Kidney capillary endothelial cell (primary cell): ENCODE measurements around the gene CRACR2B.
A peak's percentile ranks its signal among the peaks of the same experiment; 100 is the strongest.

Experiments used
- DNase-seq: peaks from one replicate; pipeline ENCODE4 v3.0.0-alpha.2; 2018; ENCODE audit warnings: low spot score

Gene CRACR2B

DNA sequence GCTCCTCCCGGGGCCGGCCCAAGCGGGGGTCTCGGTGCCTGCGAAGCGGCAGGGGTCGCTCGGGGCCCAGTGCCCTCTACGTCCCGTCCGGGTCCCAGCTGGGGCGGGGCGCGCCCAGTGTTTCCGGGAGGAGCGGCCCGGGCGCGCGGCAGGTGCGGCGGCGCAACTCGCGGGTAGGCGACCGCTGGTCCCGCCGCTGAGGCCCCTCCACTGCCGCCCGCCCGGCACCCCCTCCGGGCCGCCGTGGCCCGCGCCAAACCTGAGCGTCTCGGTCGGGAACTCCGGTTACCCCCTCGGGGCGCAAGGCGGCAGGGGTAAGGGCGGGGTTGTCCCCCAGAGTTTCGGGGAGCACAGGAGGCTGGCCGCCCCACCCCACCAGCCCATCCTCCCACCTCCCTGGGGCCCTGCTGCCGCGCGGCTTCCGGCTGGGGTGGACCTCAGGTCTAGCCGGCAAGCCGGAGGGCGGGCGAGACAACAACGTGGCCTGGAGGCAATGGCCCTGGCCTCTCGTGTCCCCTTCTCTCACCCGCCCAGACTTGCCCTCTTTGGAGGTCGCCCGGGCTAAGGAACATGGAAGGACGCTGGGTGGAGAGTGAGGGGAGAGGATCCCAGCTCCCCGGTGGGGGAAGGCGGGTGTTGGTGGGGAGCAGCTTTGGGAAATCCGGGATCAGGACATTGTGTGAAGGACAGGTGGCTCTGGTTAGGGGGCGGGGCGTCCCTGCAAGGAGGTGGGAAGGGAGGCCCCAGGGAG lies 398 bp upstream of the CRACR2B start:
- no peak for DNase-seq

DNA sequence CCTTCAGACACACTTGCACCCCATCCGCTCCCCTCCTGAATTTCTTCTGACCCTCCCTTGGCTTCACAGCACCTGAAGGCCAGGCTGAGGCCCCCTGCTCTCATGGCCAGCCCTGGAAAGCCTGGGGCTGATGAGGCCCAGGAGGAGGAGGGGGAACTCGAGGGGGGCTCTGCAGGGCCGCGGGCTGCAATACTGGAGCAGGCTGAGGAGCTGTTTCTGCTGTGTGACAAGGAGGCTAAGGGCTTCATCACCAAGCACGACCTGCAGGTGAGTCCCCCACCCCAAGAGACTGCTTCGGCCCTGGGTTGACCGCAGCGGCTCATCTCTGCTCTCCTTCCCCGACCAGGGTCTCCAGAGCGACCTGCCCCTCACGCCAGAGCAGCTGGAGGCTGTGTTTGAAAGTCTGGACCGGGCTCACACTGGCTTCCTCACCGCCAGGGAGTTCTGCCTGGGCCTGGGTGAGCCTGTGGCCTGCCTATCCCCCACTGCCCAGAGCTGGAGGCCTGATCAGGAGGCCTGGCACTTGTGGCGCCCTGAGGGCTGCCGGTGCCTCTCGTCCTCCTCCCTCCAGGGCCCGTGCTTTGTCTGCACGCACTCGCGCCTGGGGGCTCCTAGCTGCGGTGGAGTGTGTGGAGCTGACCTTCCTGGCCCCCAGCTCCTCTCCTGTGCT lies 922 bp downstream of the CRACR2B start:
- no peak for DNase-seq

DNA sequence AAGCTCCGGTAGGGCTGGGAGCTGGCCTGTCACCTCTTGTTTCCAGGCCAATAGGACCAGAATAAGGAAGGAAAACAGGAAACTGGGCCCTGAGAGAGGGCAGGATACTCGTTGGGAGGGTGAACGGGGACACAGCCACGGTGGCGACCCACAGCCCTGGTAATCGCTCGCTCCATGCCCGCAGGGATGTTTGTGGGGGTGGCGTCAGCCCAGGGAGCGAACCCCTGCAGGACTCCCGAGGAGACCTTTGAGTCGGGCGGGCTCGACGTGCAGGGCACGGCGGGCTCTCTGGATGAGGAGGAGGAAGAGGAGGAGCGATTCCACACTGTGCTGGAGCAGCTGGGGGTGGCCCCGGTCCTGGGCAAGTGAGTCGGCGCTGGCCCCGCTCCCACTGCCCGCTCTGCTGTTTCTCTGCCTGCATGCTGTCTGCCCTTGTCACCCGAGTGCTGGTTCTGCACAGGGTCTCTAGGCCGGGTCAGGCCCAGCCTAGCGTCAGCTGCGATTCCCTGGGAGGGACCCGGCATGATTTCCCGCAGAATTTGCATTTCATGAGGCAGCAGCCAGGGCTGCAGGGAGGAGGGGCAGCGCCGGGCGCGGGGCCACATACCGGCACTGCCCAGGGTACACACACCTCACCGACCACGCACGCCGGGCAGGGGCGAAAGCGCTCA lies 1.6 kb downstream of the CRACR2B start:
- DNase-seq: no peak

DNA sequence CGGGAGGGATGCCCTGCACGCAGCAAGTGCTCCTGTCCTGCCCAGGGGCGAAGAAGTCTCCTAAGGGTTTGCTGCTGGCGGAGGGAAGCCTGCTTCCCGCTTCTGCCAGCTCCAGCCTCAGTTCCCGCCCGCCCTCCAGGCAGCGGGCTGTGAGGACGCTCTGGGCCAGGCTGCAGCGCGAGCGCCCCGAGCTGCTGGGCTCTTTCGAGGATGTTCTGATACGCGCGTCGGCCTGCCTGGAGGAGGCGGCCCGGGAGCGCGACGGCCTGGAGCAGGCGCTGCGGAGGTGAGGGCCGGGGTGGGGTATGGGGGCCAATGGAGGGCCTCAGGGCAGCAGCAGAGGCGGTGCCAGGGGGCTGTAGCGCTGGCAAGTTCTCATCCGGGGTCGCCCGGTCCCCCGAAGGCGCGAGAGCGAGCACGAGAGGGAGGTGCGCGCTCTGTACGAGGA lies 2.2 kb downstream of the CRACR2B start:
- DNase-seq: no peak

DNA sequence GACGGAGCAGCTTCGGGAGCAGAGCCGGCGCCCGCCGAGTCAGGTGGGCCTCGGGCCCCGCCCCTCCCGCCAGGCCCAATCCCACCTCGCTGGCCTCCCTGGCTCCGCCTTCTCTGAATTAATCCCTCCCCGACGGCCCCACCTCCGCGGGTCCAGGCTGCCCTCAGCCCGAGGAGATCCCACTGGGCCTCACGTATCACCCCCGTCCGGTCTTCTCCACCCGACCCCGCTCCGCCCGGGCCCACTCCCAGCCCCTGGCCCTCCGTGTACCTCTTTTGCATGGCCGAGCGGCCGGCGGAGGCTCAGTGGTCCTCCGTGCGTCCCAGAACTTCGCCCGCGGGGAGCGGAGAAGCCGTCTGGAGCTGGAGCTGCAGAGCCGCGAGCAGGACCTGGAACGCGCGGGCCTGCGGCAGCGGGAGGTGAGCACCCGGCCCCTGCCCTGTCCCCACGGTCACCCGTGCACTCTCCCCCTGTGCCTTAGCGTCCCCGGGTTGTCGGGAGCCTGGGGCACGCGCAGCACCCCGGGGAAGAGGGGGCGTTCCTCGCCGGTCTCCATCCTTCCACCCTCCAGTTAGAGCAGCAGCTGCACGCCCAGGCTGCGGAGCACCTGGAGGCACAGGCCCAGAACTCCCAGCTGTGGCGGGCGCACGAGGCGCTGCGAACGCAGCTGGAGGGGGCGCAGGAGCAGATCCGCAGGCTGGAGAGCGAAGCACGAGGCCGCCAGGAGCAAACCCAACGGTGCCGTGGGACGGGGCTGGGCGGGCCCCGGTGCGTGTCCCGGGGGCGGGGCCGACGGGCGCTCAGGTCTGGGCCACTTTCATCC lies 2.8 kb downstream of the CRACR2B start:
- DNase-seq: no peak

DNA sequence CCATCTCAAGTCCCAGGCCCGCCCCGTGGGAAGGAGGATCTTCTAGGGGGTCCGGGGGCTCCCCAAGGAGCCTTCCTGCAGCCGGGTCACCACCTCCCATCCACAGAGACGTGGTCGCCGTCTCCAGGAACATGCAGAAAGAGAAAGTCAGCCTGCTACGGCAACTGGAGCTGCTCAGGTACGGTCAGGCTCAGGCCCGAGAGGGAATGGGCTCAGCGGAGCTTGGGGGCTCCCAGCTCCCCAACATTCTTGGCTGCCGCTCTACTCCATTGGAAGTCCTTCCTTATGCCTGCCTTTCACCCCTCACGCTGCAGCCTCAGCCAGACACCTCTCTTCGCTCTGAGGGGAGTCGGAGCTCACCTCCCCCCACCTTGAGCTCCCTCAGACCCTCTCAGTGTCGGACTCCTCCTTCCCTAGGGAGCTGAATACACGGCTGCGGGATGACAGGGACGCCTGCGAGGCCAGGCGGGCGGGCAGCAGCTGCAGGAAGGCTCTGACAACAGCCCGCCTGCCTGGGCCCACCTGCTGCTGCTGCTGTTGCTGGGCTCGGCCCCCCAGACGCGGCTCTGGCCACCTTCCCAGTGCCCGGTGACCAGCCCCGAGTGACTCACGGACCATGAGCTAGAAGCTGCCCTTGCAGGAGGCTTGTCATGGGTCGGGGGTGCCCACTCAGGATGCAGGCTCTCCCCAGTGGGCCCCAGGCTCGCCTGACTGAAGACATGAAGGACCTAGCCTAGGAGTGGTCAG lies 3.6 kb downstream of the CRACR2B start:
- DNase-seq: no peak

DNA sequence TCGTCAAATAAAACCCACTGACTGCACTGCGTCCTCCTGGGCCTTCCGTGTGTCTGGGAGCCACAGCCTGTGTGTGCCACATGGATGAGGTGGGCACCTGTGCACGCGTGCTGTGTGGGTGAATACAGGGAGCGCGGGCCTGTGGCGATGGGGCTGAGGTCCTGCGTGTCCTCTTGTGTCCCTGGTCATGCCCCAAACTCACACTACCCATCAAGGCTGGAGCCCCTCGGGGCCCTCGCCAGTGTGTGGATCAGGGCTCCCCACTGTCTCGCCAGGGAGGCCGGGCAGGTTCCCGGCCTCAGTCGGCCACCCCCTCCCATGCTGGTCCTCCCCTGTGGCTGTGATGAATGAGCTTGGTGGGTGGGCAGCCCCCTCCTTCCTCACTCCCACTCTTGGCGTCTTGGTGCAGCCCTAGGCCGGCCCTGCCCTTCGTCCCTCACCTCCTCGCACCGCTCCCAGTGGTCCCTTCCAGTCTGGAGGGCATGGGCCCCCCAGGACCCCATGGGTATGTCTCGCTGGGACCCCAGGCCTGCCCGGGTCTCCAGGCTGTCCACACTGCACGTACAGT lies 4.3 kb downstream of the CRACR2B start:
- no peak for DNase-seq

DNA sequence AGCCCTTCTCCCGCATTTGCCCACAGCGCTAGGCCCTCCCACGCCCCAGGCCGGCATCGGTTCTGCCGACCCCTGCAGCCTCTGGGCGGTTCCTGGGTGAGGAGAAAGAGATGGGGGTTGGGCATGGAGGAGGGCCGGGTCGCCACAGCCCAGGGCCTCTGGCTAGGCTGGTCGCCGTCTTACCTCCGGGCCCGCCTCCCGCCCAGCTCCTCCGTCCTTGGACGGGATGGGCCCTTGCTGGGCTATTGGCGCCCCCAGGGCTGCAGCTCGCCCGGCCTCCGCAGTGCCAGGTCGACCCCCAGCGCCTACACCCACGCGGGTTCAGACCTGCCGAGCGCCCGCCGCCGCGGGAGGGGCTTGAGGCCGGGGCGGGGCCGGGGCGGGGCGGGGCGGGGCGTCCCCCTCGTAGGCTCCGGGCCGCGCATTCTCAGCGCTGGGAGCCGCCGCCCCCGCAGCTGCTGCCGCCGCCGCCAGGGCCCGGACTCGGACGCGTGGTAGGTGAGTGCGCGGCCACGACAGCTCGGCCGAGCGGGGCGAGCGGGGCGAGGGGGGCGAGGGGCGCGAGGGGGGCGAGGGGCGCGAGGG lies 4.9 kb downstream of the CRACR2B start, which contains the start of gene CD151:
Gene CD151, plus strand, starts transcription at position 424 of the 585 bp plus-strand sequence. CDS start 3,118 bp downstream, outside the sequence.
- no peak for DNase-seq

DNA sequence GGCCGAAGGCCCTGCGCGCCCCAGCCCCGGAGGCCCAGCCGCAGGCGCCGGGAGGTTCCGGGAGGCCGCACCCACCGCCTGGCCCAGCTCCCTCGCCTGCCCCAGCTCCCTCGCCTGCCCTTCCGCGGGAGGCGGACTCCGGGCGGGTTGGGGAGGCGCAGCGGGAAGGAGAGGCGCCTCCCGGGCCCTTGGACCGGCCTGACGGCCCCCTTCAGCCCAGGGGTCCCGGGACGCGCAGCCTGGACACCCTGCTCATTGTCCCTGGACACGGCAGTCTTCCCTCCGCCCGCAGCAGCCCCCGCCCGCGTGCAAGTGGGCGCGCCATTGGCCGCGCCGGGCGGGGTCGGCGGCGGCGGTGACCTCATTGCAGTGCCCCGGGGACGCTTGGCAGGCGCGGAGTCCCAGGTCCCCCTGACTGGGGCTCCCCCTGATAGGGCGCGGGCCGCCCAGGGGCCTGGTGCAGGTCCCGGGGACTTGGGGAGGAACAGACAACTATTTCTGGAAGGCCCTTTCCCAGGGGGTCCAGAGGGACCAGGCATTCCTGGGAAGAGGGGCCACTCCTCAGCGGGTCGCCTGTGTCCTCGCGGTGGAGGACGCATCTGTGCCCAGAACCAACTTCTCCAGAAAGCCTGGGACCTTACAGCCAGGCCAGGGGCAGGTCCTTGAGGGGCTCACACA lies 5.5 kb downstream of the CRACR2B start:
- no peak for DNase-seq

DNA sequence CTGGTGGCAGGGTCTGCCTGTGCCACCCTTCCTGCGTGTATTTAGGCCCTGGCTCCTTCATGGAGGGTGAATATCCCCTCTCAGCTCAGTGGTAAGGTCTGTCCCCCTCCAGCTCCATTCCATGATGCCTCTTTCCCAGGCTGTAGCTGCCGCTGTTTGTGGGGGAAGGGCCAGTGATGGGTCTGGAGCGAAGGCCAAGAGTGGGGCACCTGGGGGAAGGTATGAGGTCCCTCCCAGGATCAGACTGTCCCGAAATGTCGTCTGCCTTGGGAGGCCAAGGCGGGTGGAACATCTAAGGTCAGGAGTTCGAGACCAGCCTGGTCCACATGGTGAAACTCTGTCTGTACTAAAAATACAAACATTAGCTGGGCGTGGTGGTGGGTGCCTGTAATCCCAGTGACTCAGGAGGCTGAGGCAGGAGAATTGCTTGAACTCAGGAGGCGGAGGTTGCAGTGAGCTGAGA lies 6.2 kb downstream of the CRACR2B start:
- no peak for DNase-seq

DNA sequence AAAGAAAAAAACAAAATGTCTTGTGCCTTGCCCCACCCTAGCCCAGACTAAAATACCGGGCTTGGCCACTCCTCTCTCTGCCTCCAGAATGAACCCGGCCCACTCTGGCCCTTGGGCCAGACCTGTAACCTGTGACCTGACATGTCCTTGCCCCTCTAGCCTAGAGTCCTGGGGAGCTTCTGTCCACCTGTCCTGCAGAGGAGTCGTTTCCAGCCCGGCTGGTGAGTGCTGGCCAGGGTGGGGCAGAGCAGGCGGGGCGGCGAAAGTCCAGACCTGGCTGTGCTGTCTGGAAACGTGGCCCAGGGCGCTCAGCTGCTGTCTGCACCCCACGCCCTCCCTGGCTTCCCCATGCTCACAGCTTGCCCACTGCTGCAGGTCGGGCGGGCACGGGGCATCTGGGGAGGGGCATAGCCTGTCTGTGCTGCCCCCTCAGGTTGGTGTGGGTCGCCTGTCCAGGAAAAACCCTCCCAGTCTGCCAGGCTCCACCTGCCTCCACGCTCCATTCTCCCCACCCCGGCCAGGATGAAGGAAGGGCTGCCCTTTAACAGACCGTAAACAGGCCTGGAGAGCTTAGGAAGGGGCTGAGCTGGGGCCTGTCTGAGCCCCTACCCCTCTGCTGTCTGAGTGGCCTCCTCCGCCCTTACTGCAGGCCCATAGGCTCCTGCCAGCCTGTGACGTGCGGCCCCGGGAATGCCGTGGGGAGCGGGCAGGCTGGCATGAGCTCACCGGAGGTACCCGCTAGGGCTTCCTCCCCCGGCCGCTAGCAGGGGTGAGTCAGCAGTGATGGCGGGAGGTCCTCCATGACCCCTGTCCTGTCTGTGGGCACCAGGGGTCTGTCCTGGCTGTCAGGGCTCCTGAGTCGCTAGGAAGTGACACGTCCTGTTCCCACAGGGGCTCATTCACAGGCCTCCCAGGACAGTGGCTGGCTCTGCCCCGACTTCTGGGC lies 6.9 kb downstream of the CRACR2B start:
- DNase-seq: peak; percentile 87

DNA sequence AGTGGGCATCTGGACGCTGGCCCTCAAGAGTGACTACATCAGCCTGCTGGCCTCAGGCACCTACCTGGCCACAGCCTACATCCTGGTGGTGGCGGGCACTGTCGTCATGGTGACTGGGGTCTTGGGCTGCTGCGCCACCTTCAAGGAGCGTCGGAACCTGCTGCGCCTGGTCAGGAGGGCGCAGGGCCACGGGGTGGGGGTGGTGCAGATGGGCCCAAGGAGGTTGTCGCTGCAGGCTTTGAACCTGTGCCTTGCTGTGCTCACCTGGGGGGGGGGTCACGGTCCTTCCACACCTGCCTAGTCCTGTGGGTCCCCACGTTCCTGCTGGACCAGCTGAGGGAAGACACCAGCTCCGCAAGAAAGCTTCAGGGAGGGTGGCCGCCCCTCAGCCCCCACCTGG lies 8.6 kb downstream of the CRACR2B start:
- no peak for DNase-seq

DNA sequence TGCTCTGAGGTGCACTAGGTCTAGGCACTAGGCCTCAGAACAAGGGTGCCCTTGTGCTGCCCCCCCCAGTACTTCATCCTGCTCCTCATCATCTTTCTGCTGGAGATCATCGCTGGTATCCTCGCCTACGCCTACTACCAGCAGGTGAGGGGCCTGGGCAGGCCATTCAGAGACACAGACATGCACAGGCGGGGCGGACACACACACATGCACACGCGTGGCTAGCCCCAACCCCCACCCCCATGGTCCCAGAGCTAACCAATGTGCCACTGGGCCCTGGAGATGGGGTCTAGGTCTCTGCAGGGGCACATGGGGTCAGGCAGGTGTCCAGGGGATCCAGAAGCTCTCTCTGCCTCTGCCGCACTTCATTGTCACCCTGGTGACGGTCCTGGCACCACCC lies 9.0 kb downstream of the CRACR2B start:
- DNase-seq: no peak

DNA sequence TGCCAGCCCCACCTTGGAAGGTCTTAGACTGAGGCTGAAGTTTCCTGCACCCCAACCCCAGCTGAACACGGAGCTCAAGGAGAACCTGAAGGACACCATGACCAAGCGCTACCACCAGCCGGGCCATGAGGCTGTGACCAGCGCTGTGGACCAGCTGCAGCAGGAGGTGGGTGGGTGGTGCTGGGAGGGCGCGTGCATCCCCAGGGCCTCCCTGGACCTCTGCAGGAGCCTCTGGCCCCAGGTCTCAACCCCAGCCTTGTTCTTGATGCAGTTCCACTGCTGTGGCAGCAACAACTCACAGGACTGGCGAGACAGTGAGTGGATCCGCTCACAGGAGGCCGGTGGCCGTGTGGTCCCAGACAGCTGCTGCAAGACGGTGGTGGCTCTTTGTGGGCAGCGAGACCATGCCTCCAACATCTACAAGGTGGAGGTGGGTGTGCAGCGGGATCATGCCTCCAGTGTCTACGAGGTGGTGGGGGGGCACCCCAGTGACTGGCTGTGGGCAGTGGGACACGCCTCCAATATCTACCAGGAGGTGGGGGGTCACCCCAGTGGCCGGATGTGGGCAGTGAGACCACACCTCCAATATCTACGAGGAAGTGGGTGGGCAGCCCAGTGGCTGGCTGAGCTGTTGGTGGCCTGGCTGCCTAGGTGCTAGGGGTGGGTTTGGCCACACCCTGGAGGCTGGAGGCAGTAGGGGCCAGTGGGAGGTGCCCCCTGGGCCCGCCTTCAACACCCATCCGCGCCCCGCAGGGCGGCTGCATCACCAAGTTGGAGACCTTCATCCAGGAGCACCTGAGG lies 9.7 kb downstream of the CRACR2B start:
- no peak for DNase-seq

DNA sequence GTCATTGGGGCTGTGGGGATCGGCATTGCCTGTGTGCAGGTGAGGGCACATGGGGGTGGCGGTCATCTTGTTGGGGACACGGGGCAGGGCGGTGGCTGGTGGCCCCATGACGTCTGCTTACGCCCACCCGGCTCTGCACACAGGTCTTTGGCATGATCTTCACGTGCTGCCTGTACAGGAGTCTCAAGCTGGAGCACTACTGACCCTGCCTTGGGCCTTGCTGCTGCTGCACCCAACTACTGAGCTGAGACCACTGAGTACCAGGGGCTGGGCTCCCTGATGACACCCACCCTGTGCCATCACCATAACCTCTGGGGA lies 10.2 kb downstream of the CRACR2B start:
- no peak for DNase-seq

DNA sequence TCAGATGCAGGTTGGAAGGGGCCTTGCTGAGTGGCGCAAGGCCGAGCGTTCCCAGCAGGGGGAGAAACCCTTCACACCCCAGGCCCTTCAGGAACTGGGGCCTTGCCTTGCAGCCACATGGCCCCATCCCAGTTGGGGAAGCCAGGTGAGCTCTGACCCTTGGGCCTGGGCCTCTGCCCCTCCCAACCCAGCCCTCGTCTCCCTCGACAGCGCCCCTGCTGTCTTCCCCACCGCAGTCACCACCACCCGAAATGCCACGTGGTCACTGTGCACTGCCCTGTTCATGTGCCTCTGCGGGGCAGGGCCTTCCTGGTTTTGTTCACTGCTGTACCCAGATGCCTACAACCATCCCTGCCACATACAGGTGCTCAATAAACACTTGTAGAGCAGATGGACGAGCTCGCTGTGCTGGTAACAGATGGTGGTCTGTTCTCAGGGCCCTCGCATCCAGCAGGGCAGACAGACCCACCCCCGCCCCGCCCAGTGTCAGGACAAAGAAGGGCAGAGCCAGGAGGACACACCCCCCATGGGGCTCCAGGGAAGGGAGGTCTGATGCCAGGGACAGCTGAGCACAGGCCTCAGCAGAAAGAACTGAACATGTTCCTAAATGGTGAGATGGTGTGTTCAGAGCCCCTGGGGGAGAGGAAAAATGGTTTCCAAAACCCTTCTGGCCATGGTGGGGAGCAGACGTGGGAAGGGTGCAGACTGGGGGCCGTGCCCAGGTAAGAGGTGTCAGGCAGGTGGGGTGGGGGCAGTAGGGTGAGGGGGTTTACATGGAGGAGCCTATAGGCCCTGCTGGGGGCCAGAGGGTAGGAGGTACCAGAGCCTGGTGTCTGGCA lies 10.9 kb downstream of the CRACR2B start:
- DNase-seq: no peak

DNA sequence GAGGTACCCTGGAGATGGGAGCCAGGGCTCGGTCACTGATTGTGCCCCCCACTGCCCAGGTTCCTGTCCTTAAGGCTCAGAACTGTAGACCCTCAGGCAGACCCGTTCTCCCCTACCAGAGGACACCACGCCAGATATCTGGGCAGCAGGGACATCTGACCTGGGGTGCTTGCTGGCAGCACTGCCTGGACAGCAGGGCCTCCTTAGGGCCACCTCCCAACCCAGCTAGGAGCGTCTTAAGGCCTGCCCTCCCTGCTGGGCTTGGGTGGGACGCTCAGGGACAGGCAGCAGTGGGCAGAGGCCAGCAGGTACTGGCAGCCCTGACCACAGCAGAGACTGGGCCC lies 11.5 kb downstream of the CRACR2B start:
- DNase-seq: no peak
